Mammary epithelial cell (primary cell): ENCODE data around the gene ULK4.
A peak's percentile ranks its signal among the peaks of the same experiment; 100 is the strongest.

Experiments
- CTCF ChIP-seq, 2 donors: IDR thresholded peaks in 1 of 2; conservative IDR thresholded peaks in 1 of 2; 2 replicates each; pipeline ENCODE4 v1.5.1; 2011 to 2012; ENCODE audit warnings: inconsistent platforms in 2 of 2, low read length in 2 of 2, mild to moderate bottlenecking in 2 of 2, control low read depth in 1 of 2, low read depth in 1 of 2; ENCODE audit not compliant: insufficient read depth in 1 of 2; ENCODE audit errors: extremely low read depth in 1 of 2
- EZH2 ChIP-seq: IDR thresholded peaks from 2 replicates; pipeline ENCODE4 v1.6.1; 2012; ENCODE audit warnings: low read length, inconsistent platforms, borderline replicate concordance

GRCh38 chr3:41202834-41203345 lies 759.0 kb downstream of the ULK4 start:
- TF ChIP-seq CTCF (conservative IDR thresholded peaks at IDR 0.05 in 1 of 2, IDR thresholded peaks at IDR 0.05 in 1 of 2; ENCODE audit: extremely low read depth in 1 of 2, insufficient read depth in 1 of 2, low read depth in 1 of 2, low read length in 2 of 2): peak; percentile 44 to 49
- TF ChIP-seq EZH2: no peak
